HepG2 (cell line): Measurements from ENCODE around the gene NDUFAF5.

Source experiments
- ATF1 ChIP-seq: IDR thresholded peaks from 2 replicates; pipeline ENCODE4 v1.6.1; 2016; ENCODE audit warnings: mild to moderate bottlenecking, control low read depth
- BHLHE40 ChIP-seq: IDR thresholded peaks from 2 replicates; pipeline ENCODE4 v1.6.1; 2011; ENCODE audit warnings: low read length, improper control_type of control experiment
- CBX5 ChIP-seq: sonication (generic); formaldehyde crosslinking; IDR thresholded peaks from 2 replicates; pipeline ENCODE4 v1.4.0; 2020; ENCODE audit warnings: missing genetic modification reagents, borderline replicate concordance
- CTCF ChIP-seq: sonication (generic); formaldehyde crosslinking; IDR thresholded peaks from 2 replicates; pipeline ENCODE4 v1.5.0; 2020; ENCODE audit warnings: mild to moderate bottlenecking, missing genetic modification reagents, moderate library complexity
- ESRRA ChIP-seq: sonication (generic); formaldehyde crosslinking; IDR thresholded peaks from 2 replicates; pipeline ENCODE4 v1.5.1; 2020; ENCODE audit warnings: mild to moderate bottlenecking, low read depth, missing genetic modification reagents
- MAFK ChIP-seq, 2 experiments: IDR thresholded peaks in 1 of 2; conservative IDR thresholded peaks in 1 of 2; 2 replicates each; pipeline ENCODE4 v1.6.1; 2011; ENCODE audit warnings: improper control_type of control experiment in 2 of 2, low read length in 2 of 2
- SP2 ChIP-seq: sonication (generic); formaldehyde crosslinking; IDR thresholded peaks from 2 replicates; pipeline ENCODE4 v1.5.1; 2020; ENCODE audit warnings: mild to moderate bottlenecking, missing genetic modification reagents
- ZFP36 ChIP-seq: fragments of 150-350 bp; IDR thresholded peaks from 2 replicates; pipeline ENCODE4 v1.6.1; 2018; ENCODE audit warnings: borderline replicate concordance, low read length, low read depth; ENCODE audit not compliant: partially characterized antibody
- ZNF567 ChIP-seq: sonication (generic); formaldehyde crosslinking; IDR thresholded peaks from 2 replicates; pipeline ENCODE4 v1.8.1; 2023; ENCODE audit warnings: mild to moderate bottlenecking, missing genetic modification reagents, borderline replicate concordance
- ZNF792 ChIP-seq: IDR thresholded peaks from 2 replicates; pipeline ENCODE4 v1.6.1; 2016
- ZSCAN20 ChIP-seq: sonication (generic); formaldehyde crosslinking; IDR thresholded peaks from 2 replicates; pipeline ENCODE4 v1.4.0; 2020; ENCODE audit warnings: missing genetic modification reagents, mild to moderate bottlenecking, borderline replicate concordance

GRCh38 chr20:13790708-13791107 lies 5.9 kb downstream of the NDUFAF5 start:
- no peak for TF ChIP-seq CBX5 (CRISPR knock-in tag)
- no peak for TF ChIP-seq BHLHE40
- TF ChIP-seq ESRRA, result no peak
- peak; percentile 34 to 64; a peak in 2 of 4 replicates for TF ChIP-seq MAFK (conservative IDR thresholded peaks at IDR 0.05 in 1 of 2, IDR thresholded peaks at IDR 0.05 in 1 of 2; ENCODE audit: low read length in 2 of 2)
- TF ChIP-seq CTCF (CRISPR knock-in tag), result no peak
- no peak for TF ChIP-seq ATF1 (CRISPR knock-in tag)
- TF ChIP-seq ZFP36, result no peak
- no peak for TF ChIP-seq ZSCAN20 (CRISPR knock-in tag)
- no peak for TF ChIP-seq ZNF792
- no peak for TF ChIP-seq ZNF567 (CRISPR knock-in tag)
- TF ChIP-seq SP2 (CRISPR knock-in tag), result no peak
